Esophagus muscularis mucosa (tissue), 4 donors: ENCODE measurements around the gene CASTOR2.

Source experiments
- CTCF ChIP-seq, 3 experiments: fragments of 200-600 bp in 2 of 3; fragments of 450-650 bp in 1 of 3; sonication (generic) in 2 of 3; IDR thresholded peaks; one replicate each; pipeline ENCODE4 v1.5.1; 2017 to 2019; ENCODE audit warnings: antibody characterized with exemption in 3 of 3, mild to moderate bottlenecking in 2 of 3, moderate library complexity in 1 of 3
- EP300 ChIP-seq: sonication (generic); formaldehyde crosslinking; IDR thresholded peaks from one replicate; pipeline ENCODE4 v1.6.1; 2017; ENCODE audit warnings: antibody characterized with exemption
- POLR2A ChIP-seq: fragments of 450-650 bp; IDR thresholded peaks from one replicate; pipeline ENCODE4 v1.6.1; 2017; ENCODE audit warnings: antibody characterized with exemption, moderate library complexity, mild to moderate bottlenecking, low read depth
- POLR2AphosphoS5 ChIP-seq, 2 donors: sonication (generic); formaldehyde crosslinking; IDR thresholded peaks; one replicate each; pipeline ENCODE4 v1.6.1; 2017; ENCODE audit warnings: antibody characterized with exemption in 2 of 2

- TF ChIP-seq POLR2AphosphoS5 (IDR thresholded peaks at IDR 0.05) (no peak), POLR2A (no peak), EP300 (no peak), CTCF (IDR thresholded peaks at IDR 0.05) (no peak)
These were observed 69.3 kb downstream of the CASTOR2 start for GRCh38 chr7:75033826-75034225.
